Stimulated activated CD4-positive, alpha-beta T cell treated with anti-CD3 and anti-CD28 coated beads, Interleukin-1b, Interleukin-23, amount 100 ng/mL, for 24 hours (primary cell): ENCODE measurements around the gene PSMB5.
"Not testable (repeated sequence)": the region's sequence is repeated elsewhere in the genome, so short reads cannot be mapped to it uniquely, and the experiment has no call there.

Experiments
- DNase-seq, 4 experiments: peaks; one replicate each; pipeline ENCODE4 v3.0.0-alpha.2; 2020; ENCODE audit warnings: low read depth in 4 of 4, low spot score in 1 of 4

The PSMB5 gene

DNA sequence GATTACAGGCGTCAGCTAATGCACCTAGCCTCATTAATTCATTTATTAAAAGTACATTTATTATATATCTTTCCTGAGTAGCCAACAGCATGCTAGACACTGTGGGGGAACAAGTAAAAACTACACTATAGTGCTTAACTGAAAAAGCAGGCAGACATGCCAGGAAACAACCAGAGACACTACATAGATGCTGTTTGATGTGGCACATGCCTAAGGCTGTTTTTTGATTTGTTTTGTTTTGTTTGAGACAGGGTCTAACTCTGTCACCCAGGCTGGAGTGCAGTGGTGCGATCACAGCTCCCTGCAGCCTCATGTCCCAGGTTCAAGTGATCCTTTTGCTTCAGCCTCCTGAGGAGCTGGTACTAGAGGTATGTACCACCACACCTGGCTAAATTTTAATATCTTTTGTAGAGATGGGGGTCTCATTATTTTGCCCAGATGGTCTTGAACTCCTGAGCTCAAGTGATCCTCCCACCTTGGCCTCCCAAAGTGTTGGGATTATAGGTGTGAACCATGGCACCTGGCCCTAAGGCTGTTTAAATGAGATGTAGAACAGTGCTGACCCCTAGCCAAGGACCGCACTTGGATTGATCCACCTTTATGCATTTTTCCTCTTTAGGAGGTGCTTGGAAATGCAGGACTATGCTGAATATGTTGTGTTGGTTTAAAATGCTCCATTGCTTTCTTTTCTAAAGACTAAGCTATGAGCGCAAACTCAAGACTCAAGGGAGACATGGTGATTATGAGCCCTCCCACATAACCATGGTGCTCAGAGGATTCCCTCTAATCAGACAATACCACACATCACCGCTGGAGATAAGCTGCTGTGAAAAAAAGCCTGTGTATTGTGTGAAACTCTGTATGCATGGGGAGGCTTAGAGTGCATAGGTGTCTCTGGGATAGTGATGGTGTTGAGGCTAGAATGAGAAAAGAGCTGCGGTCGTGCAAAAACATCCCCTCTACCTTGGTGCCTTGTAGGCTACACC is 14.3 kb downstream of the PSMB5 start:
- DNase-seq: no peak

DNA sequence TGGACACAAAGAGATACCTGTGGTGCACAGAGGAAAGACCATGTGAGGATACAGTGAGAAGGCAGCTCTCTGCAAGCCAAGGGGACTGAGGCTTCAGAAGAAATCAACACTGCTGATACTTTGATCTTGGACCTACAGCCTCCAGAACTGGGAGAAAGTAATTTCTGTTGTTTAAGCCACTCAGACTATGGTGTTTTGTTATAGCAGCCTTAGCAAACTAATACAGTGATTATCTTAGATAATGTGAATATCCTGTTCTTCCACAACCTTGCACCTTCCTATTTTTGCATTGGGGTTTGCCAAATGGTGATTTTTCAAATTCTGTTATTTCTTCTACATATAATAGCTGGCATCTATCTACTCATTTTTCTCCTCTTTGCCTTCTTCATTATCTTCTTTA is 16.6 kb downstream of the PSMB5 start:
- no peak for DNase-seq

DNA sequence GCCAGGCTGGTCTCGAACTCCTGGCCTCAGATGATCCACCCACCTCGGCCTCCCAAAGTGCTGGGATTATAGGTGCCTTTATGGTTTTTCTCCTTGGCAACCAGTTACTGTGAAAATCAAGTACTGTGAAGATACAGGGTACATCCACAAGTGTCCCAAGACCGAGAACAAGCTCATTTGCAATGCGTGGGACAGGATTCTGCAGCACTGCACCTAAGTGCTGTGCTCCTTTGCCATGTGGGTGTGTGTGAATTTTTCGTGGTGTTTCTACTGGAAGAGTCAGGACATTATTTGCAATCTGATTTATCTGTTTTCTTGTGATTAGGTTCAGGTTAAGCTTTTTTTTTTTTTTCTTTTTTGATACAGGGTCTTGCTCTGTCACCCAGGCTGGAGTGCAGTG is 17.6 kb downstream of the PSMB5 start:
- DNase-seq: no peak

DNA sequence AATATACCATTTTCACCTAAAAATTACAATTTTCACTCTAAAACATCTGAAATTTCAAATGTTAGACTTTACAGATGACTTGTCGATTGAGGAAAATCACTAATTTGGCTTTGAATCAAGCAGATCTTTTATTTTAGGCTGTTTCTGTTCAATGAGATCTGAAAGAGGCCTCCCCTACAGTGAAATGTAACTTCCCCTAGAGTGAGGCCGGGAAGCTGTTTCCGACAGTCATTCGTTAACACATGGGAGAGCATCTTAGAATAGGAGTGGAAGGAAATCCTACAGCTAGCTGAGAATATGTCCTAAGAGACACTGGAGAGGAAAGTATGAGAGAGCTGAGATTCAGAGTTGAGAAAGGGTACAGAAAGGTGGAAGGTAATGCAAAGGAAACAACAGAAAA is 19.1 kb downstream of the PSMB5 start:
- no peak for DNase-seq

DNA sequence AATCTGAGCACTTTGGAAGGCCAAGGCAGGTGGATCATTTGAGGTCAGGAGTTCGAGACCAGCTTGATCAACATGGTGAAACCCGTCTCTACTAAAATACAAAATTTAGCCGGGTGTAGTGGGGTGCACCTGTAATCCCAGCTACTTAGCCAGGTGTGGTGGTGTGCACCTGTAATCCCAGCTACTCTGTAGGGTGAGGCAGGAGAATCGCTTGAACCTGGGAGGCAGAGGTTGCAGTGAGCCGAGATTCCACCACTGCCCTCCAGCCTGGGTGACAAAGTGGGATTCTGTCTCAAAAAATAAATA is 21.0 kb downstream of the PSMB5 start:
- DNase-seq: not testable (repeated sequence)

DNA sequence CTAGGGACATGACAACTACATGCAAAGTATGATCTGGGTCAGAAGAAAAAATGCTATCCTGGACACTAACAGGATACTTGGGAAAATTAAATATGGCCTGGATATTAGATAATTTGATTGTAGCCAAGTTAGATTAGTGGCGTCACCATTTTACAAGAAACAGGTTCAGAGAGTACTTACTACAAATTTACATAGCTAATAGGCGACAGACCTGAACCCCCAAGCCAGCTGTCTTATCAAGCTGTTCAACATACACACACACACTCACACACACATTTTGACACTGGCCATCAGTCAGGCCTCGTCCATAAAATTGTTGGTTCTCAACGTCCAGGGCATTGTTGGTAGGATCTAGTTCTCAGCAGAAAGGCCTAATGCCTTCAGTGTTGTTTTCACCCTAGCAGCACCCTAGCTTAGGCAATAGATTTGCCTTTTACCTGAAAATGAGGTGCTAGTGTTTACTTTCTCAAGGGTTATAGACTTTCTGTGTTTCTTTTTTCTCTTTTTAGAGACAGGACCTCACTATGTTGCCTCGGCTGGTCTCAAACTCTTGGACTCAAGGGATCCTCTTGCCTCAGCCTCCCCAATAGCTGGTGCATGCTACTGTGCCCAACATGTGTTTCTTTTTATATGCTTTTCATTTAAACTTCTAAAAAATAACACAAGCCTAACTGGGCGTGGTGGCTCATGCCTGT is 21.5 kb downstream of the PSMB5 start:
- no peak for DNase-seq

DNA sequence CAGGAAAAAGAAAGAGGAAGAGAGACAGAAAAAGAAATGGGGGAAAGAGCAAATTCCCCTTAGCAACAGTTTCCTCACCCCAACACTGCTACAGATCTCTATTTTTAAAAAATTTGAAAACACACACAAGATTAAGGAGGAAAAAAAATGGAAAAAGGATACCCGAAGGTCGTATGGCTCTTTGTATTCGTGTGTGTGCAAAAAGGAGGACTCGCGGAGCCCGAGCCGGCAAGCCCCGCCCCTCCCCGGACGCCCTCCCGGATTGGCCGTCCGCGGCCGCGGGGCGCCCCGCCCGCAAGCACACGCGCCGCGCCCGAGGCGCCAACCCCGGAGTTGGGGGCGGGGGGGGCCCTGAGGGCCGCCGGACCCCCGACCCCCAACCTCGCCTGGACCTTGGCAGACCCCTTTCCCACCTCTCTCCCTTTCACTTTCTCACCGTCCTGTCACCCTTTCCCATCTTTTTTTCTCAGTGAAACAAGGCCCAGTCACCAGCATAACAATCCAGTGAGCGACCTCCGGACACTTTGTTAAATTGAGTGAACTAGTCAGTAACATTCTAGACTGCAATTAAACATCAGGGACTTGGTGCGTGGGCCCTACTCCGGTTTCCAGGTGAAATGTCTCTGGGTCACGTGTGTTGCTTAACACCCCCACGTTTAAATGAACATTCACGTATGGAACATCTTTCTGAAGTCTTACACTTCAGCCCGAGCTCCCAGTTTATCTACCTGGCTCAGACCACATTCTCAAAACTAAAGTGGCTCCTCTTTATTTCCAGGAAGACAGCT is 24.6 kb downstream of the PSMB5 start, which contains the start of gene C14orf93:
C14orf93 (minus strand) TSS at position 205 of the 788 bp plus-strand sequence. CDS start 11,120 bp downstream, outside the sequence.
- DNase-seq: peak; percentile 56 to 85 (median 65)

DNA sequence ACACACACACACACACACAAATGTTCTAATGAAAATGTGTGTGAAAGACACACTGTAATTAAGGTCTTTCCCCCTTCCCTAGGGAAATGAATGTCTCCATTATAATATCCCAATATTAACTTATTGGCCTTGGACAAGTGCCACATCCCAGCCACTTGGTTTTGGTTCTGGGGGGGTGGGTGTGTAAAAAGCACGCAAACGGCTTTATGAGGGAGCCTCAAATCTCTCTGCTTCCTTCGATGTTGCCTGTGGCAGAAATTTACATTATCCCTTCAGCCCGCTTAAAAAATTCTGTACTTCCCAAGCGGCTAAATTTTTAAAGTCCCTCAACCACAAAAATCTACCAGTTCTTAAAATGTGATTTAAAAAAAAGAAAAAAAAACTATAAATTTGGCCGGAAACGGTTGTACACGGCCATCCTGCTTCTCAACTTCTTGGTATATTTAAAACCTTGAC is 25.2 kb downstream of the PSMB5 start:
- DNase-seq: no peak

DNA sequence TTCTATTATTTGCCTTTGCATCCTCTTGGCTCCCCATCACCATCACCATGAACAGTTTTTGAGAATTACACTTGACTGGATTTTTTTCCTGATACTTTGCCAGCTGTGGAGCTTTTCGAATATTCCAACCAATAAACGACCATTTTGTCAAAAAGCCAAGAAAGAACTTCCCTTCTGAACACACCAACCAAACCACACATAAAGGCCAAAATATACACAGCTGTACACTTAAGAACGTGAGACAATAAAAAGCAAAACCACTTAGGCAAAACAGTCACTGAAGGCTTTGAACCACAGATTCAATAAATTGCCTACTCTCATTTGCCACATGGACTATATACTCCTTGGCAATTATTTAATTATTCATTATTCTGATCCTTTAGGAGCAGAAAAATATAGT is 25.9 kb downstream of the PSMB5 start:
- DNase-seq: no peak

DNA sequence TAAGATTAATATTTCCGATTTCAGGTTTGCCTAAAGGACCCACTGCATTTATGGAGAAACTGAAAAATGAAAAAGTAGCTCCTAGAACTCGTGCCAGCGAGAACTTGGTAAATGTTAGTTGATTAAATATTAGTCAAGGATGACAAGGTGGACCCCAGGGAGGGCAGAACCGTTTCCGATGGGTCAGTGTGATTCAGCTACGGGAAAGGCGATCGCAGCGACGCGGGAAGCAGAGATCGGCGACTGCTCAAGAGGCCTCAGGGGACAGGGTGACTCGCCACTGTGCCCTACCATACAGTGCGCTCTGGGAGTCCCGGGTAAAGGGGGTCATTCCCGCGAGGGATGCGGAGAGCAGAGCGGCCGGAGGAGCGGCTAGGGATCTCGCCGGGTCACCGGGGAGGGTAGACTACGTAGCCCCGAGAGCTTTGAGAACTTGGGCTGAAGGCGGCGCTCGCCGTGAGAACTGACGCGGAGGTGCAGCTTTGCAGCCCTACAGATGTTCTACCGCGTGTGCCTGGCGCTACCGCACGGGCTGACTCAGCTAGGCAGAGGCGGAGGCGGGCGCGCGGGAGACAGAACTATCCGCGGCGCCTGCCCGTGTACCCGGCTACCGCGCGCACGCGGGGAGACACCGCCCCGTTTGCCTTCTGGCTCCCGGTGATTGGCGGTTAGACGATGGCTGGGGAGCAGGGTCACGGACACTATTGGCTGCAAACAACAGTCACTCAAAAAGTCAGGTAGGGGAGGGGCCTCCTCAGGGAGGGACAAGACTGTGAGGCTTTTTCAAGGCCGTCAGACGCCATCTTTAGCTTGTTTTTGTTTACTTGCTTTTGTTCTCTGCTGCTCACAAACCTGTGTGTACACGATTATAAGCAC is 27.9 kb downstream of the PSMB5 start:
- peak; percentile 80 to 97 (median 89) for DNase-seq

DNA sequence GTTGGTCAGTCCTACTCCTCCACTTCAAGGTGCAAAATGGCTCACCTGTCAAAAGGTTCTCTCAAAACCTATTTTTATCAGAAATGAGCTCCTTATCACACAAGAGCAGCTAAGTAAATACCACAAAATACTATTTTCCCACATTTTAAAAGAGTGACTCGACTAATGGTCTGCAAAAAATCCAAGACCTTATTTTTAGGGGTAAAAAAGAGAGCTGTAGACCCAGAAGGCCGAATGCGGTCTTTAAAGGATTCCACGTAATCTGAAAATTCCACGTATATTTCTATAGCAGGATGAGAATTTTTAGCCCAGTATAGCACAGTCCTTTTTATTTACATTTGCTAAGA is 28.5 kb downstream of the PSMB5 start:
- no peak for DNase-seq

DNA sequence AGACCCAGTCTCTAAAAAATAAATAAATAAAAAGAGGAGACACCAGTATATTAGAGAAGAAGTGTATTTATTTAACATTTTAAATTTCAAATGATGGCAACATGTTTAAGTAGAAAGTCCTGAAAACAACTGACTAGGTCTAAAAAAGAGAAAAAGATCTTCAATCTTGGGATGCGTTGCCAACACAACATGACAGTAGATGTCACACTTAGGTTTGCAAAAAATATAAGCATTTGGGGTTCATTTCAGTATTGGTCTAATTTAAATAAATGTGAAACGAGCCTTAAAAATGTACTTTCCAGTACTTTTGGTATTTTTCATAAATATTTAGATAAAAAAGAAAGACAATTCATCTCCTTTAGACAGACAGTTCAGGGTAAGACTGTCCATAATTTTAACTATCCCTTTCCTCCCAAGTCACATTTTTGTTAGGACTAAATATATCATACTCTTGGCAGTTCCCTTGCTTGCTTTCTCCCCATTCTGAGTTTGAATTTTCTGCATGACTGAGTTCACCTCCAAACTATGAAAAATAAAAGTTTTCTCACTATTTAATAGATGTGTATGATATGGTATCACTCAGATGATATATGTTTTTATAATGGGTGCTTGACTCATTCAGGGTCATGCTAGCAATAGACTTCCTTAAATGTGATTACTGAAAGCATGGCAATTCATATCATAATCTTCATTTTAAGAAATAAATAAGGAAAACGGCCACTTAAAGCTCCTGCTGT is 29.1 kb downstream of the PSMB5 start:
- no peak for DNase-seq

DNA sequence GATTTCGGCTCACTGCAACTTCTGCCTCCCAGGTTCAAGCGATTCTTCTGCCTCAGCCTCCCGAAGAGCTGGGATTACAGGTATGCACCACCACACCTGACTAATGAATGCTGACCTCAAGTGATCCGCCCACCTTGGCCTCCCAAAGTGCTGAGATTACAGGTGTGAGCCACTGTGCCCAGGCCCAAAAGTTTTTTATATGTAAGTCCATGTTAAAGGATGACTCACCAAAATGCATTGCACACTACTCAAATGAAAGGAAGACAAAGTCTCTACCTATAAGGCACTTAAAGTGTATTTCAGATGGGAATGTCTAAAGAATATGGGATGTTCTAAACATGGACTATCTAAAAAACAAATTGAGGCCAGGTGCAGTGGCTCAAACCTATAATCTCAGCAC is 30.4 kb downstream of the PSMB5 start:
- not testable (repeated sequence) for DNase-seq

DNA sequence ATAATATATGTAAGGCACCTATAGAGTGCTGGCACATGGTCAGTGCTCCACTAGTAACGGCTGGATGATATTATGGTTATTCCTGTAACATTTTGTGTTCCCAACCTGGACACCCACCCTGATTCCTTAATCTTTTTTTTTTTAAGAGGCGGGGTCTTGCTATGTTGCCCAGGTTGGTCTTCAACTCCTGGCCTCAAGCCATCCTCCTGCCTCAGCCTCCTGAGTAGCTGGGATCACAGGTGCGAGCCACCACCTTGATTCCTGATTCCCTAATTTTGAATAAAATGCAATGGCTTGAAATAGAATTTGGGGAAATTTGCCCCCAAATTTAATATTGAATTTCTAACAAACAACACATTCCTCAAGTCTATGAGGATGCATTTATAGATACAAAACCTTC is 32.1 kb downstream of the PSMB5 start:
- DNase-seq: no peak

DNA sequence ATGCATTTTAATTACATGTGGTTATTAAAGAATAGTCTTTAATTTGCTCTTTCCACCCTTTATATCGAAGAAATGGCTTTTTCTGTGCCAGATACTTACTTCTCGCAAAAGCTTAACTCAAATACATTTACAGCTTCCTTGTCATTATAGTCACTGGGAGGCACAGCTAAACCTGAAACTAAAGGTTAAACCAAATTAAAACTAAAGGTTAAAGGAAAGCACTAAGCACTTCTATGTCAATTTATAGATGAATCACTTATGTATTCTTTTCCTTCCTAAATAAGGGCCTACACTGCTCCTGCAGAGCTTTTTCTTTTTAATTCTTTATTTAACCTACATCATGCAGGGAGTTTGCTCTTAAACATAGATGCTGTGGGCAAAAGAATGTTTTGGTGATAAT is 33.8 kb downstream of the PSMB5 start:
- DNase-seq: no peak

DNA sequence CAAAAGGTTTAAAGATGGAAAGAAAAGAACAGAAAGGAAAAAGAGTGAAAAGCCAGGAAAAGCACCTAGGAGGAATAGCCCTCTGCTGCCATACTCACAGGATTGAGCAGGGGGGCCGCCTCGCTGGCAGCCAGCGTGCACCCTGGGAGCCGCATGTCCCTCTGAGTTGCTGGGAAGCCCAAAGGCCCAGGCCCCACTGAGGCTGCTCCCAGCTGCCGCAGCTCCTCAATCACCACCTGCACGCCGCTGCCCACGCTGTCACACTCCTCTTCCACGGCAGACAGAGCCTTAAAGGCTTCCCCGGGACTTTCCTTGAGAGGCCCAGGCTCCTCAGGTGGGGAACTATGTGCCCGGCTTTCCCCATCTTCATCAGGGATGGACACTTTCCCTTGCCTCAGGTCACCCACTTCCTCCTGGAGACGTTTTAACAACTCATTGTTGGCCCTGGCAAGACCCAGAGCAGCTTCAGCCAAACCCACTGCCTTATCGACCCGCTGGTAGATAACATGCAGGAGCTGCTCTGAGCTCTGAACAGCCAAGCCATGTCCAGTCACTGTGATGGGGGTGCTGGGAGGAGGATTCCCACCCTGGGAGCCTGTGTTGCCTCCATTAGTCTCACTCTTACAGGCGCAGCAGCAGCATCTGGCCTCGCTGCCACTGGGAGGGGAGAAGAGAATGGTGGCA is 36.2 kb downstream of the PSMB5 start:
- no peak for DNase-seq

DNA sequence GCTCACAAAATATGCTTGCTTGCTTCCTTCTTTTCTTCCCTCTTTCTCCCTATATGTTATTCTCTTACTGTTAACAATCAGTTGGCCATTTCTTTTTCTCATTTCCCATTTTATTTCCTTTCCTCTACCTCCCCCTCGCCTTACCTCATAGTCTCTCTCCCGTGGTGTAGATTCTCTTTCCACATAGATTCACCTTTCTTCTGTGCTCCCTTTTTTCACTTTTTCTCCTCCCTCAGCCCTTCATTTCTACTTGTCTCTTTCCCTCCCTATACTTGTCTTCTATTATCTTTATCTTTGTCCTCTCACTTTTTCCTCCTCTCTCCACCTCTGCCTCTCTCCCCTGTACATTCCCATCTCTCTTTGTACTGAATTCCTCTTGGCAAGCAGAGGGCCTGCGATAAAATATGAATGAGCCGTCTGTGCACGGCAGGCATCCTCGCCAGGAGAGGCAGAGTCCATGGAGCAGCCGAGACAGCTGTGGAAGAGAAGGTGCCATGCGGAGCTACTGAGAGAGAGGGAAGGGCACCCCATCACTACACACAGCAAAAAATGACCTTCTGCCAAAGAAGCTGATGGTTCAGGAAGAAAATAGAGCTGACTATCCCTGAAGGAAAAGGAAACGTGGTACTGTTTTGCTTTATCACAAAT is 36.9 kb downstream of the PSMB5 start:
- DNase-seq: no peak

DNA sequence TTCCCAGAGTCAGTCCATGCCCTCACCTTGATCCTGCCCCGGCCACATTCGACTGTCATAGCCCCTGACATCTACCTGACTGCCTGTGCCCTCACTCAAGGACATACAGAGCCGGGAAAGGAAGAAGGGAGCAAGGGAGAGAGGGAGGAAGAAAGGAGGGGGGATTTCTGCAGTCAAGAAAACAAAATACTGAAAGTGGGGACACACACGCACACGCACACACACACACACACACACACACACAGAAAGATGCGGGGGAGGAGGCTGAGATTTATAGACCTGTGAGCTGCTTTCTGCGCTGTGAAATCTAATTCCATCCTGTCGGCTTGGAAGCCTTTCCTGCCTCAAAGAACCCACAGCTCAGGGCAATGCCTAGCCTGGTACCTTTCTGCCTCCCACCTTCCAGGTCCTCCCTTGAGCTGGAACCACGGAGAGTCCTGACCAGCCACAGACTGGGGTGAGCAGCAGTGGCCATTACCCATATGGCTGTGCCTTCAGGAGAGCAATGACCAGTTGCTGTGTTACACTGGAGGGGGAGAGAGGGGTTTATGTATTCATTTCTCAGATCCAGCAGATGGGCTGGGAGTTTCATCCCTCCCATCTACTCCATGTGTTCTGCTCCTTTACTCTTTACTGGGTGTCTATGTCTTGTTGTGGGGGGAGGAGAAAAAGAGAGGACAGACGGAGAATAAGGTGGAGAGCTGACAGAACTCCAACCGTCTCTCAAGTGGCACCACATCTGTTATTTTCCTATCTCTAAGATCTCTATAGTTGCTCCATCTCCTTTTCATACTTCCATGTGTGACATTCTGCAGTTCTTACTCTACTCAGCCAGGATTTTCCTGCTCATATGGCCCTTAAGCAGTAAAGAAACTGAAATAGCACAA is 37.7 kb downstream of the PSMB5 start:
- DNase-seq: no peak
